Measurements from ENCODE around the gene DPP8. TPM values are rescaled to one million over a fixed set of nuclear protein-coding genes. Genes with fewer than 3 reads are reported as not detected.

The DPP8 gene
- total and polyA plus RNA-seq, 2 donors (not counting 3 experiments of a cell fraction or from before 2014, with no cell fraction given): 12.1 to 35.3 TPM

DNA sequence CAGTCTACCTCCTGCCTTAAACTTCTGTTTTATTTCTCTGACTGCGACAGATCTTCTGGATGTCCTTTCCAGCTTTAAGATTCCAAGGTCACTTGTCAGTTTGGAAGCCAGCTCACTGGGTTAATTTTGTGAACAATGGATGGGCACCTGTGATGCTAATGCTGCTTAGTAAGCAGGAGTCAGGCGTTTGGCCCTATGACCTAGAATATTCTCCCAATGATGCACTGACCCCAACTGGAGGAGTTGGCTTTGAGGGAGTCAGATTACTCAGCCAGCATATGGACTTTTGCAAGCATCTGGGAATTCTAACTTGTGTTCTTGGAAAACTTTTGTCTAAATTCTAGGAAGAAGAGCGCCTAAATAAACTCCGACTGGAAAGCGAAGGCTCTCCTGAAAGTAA lies 40.8 kb upstream of the DPP8 start:
- Histone ChIP-seq H3K9me1 (replicated peaks; ENCODE audit: control insufficient read depth, extremely low read depth, insufficient read depth, low read length) (peaks cover 2% of the 10 kb centered on the region), H3K4me3 (replicated peaks in 1 of 3; ENCODE audit: insufficient read depth in 1 of 3, low read depth in 1 of 3, low read length in 3 of 3) (no peak overlapping the region), H3K4me1 (ENCODE audit: control insufficient read depth, extremely low read depth, insufficient read depth, low read length) (no peaks in the 10 kb centered on the region), H3K4me2 (ENCODE audit: insufficient read depth, low read length) (no peak overlapping the region), H2AFZ (ENCODE audit: low read depth, low read length) (no peak overlapping the region), H4K20me1 (replicated peaks; ENCODE audit: control insufficient read depth, extremely low read depth, insufficient read depth, low read length) (no peaks in the 10 kb centered on the region), H3K27me3 (ENCODE audit: control insufficient read depth in 2 of 2, insufficient read depth in 2 of 2, low read length in 2 of 2) (no peaks in the 10 kb centered on the region), H3K9me3 (replicated peaks; ENCODE audit: control insufficient read depth, insufficient read depth, low read length) (no peaks in the 10 kb centered on the region), H3K79me2 (ENCODE audit: control insufficient read depth, insufficient read depth, low read length) (peaks cover 4% of the 10 kb centered on the region), H3K9ac (replicated peaks; ENCODE audit: extremely low read depth, insufficient read depth, low read length) (no peak overlapping the region), H3K27ac (ENCODE audit: insufficient read depth, low read depth, low read length) (no peak overlapping the region), H3K36me3 (ENCODE audit: control insufficient read depth in 2 of 2, extremely low read depth in 1 of 2, insufficient read depth in 2 of 2, low read length in 2 of 2) (peaks cover 20 to 24% of the 10 kb centered on the region in 2 experiments)
- POLR2A ChIA-PET: no interaction called here
- CTCF ChIA-PET: interaction anchor here (2.0 kb wide), 1 partner anchor 9 kb away, joined by 9 read pairs; no protein-coding TSS in a partner anchor
- no TSS peak for BruUV-seq (replicated peaks)
- intact Hi-C loops (cut with micrococcal nuclease) (no loop called here), dilution Hi-C loops (cut with MboI; ENCODE audit: extremely low pct_ligation_motif_present, low sequenced_read_pairs) (no loop called here)
- FAIRE-seq: no peak
- DNase-seq (ENCODE audit: low read depth, low spot score): no peak
- no peak for TF ChIP-seq EZH2 (IDR thresholded peaks at IDR 0.05; ENCODE audit: borderline replicate concordance, low read depth, low read length, severe bottlenecking)
- no peak for TF ChIP-seq MYC (IDR thresholded peaks at IDR 0.05; ENCODE audit: low read depth, low read length)
- TF ChIP-seq FOS (IDR thresholded peaks at IDR 0.05; ENCODE audit: borderline replicate concordance, insufficient read depth, low read length): no peak
- no peak for TF ChIP-seq POLR2A (IDR thresholded peaks at IDR 0.05; ENCODE audit: low read depth, low read length)
- TF ChIP-seq, protein P1, sequence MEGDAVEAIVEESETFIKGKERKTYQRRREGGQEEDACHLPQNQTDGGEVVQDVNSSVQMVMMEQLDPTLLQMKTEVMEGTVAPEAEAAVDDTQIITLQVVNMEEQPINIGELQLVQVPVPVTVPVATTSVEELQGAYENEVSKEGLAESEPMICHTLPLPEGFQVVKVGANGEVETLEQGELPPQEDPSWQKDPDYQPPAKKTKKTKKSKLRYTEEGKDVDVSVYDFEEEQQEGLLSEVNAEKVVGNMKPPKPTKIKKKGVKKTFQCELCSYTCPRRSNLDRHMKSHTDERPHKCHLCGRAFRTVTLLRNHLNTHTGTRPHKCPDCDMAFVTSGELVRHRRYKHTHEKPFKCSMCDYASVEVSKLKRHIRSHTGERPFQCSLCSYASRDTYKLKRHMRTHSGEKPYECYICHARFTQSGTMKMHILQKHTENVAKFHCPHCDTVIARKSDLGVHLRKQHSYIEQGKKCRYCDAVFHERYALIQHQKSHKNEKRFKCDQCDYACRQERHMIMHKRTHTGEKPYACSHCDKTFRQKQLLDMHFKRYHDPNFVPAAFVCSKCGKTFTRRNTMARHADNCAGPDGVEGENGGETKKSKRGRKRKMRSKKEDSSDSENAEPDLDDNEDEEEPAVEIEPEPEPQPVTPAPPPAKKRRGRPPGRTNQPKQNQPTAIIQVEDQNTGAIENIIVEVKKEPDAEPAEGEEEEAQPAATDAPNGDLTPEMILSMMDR (IDR thresholded peaks at IDR 0.05; ENCODE audit: extremely low read depth in 1 of 2, insufficient read depth in 1 of 2, low read depth in 1 of 2, low read length in 2 of 2): no peak
- no peak for TF ChIP-seq POLR2AphosphoS5 (IDR thresholded peaks at IDR 0.05; ENCODE audit: insufficient read depth, low read depth, low read length)
- no peak for TF ChIP-seq JUN (IDR thresholded peaks at IDR 0.05; ENCODE audit: borderline replicate concordance, insufficient read depth, insufficient read length, low read depth)
- TF ChIP-seq, protein P2, sequence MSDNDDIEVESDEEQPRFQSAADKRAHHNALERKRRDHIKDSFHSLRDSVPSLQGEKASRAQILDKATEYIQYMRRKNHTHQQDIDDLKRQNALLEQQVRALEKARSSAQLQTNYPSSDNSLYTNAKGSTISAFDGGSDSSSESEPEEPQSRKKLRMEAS (IDR thresholded peaks at IDR 0.05; ENCODE audit: insufficient read depth, insufficient read length): no peak
- no peak for TF ChIP-seq GATA2 (IDR thresholded peaks at IDR 0.05; ENCODE audit: insufficient read depth, insufficient read length, low read depth, low read length)

All from endothelial cell of umbilical vein (primary cell).